GM12891 (cell line): Measurements from ENCODE around the gene ATXN7.
A peak's percentile ranks its signal among the peaks of the same experiment; 100 is the strongest.

Experiments
- DNase-seq: peaks from one replicate; pipeline ENCODE4 v3.0.0; 2011; ENCODE audit warnings: low spot score; ENCODE audit not compliant: insufficient read length
- FAIRE-seq: peaks from 2 replicates; lab custom pipeline; 2011; peaks lifted over from hg19 to GRCh38; lab: Jason Lieb, UNC
- PAX5 ChIP-seq: IDR thresholded peaks from 2 replicates; pipeline ENCODE4 v1.6.1; 2011; ENCODE audit warnings: low read length, moderate library complexity, mild to moderate bottlenecking; ENCODE audit not compliant: insufficient read depth, severe bottlenecking
- POLR2A ChIP-seq: IDR thresholded peaks from 2 replicates; pipeline ENCODE4 v1.6.1; 2011; ENCODE audit warnings: low read depth, low read length, control low read depth
- POLR2AphosphoS5 ChIP-seq: IDR thresholded peaks from 2 replicates; pipeline ENCODE4 v1.6.1; 2011; ENCODE audit warnings: low read depth, low read length, control low read depth
- POU2F2 ChIP-seq: IDR thresholded peaks from 2 replicates; pipeline ENCODE4 v1.6.1; 2011; ENCODE audit warnings: low read depth, mild to moderate bottlenecking, control low read depth, low read length, moderate library complexity
- SPI1 ChIP-seq: IDR thresholded peaks from 2 replicates; pipeline ENCODE4 v1.6.1; 2011; ENCODE audit warnings: low read depth, low read length, control low read depth
- TAF1 ChIP-seq: IDR thresholded peaks from 2 replicates; pipeline ENCODE4 v1.6.1; 2011; ENCODE audit warnings: low read depth, low read length, control low read depth

ATXN7 gene

DNA sequence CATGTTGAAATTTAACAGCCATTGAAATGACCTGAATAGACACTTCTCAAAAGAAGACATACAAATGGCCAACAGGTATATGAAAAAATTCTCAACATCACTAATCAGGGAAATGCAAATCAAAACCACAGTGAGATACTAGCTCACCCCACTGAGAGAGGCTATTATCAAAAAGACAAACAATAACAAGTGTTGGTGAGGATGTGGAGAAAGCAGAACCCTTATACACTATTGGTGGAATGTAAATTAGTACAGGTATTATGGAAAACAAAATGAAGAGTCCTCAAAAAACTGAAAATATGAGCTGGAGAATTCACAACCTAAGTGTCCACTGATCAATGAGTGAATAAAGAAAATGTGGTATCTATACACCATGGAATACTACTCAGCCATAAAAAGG, 21.5 kb upstream of the ATXN7 start:
- TF ChIP-seq PAX5 (no peak), POLR2A (no peak), POLR2AphosphoS5 (no peak), SPI1 (no peak), POU2F2 (no peak), TAF1 (no peak)
- DNase-seq (no peak), FAIRE-seq (no peak)

GRCh38 chr3:63845215-63845614, 18.5 kb upstream of the ATXN7 start:
- DNase-seq (no peak), FAIRE-seq (no peak)
- TF ChIP-seq POLR2AphosphoS5 (no peak), SPI1 (no peak)

DNA sequence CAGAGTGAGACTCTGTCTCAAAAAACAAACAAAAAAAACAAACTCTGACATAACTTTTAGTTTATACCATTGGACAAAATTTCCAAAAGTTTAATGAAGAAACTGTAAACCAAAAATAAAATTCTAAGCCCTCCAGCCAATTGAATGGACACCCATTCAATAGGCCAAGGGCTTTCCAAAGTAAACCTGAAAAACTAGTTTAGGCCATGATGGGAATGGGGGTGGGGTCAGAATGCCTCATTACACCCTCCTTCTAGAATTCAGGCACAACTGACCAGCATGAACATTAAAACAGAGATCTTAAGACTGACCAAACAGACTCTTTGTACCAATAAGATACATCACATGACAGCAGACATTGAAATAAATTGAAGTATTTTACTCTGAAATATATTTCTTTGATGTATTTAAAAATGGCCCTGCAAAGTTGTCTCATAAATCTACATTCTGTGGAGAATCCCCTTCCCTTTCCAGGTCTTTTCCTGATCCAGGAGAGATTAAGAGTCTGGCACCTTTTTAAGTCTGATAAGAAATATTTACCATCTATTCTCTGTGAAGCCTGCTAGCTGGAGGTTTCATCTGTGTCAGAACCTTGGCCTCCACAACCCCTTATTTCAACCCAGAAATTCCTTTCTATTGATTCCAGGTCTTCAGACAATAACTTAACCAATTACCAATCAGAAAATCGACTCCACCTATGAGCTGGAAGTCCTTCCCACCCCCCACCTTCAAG, 15.8 kb upstream of the ATXN7 start:
- no peak for TF ChIP-seq TAF1
- TF ChIP-seq POU2F2, result no peak
- no peak for TF ChIP-seq SPI1
- TF ChIP-seq POLR2A, result no peak
- no peak for TF ChIP-seq PAX5
- TF ChIP-seq POLR2AphosphoS5, result no peak
- no peak for DNase-seq
- FAIRE-seq, result no peak

DNA sequence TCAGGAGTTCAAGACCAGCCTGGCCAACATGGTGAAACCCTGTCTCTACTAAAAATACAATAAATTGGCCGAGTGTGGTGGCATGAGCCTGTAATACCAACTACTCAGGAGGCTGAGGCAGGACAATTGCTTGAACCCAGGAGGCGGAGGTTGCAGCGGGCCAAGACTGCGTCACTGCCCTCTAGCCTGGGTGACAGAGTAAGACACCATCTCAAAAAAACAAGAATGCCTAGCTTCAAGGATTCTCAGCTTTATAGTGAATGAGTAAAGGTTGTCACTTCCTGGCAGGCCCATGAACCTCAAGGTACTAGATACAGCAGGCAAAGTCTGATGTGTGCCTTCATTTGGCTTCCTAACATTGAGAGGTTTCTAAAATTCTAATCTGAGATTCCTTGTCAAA, 14.5 kb upstream of the ATXN7 start:
- DNase-seq (no peak), FAIRE-seq (no peak)
- TF ChIP-seq POLR2A (no peak), SPI1 (no peak), TAF1 (no peak), POU2F2 (no peak), PAX5 (no peak), POLR2AphosphoS5 (no peak)

- TF ChIP-seq PAX5 (no peak), POLR2AphosphoS5 (no peak), POU2F2 (no peak), SPI1 (no peak), POLR2A (no peak), TAF1 (no peak)
- DNase-seq (no peak), FAIRE-seq (peak; percentile 57)
Measured at GRCh38 chr3:63851287-63851686, 12.4 kb upstream of the ATXN7 start.

DNA sequence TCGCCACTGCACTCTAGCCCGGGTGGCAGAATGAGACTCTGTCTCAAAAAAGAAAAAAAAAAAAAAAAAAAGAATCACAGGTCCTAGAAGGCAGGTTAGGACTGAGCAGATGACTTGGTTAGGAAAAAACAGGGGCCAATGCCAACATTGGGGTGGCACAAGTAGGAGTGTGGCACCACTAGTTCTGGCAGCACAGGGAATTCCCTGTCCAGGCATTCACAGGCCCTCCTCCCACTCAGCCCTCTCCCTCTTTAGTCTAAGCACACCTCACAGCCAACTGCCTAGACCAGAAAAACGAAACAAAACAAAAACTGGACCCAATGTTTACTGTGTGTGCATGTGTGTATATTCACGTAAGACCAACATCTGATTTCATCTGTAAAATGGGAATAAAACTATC, 10.6 kb upstream of the ATXN7 start:
- no peak for DNase-seq
- FAIRE-seq, result no peak
- TF ChIP-seq SPI1 (no peak), PAX5 (no peak), TAF1 (no peak), POU2F2 (no peak), POLR2A (no peak), POLR2AphosphoS5 (no peak)

DNA sequence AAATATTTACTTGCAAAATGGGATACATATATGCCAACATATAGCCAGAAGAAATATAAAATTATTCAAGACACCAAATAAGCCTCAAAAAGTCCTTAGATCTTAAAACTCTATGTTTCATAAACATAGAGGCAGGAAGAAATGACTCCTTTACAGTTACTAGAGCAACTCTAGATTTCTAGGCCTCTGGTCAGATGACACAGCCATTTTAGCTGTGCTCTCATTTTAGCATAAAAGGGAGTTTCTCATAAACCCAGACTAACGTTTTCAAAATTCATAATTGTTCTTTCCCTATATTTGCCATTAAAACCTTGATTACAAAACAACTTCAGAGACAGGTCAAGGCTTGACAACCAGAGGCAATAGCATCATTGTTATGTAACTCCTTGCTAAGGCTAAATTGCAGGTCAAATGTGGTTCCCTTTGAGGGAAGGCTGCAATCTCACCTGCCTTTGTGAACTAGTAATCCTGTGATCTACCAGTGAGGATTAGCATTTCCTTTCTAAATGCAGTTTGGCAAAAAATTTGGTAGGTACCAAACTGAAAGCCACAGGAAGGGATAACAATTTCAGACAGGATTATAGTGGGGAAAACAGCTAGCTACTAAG, 8.2 kb upstream of the ATXN7 start:
- TF ChIP-seq POLR2A, result no peak
- TF ChIP-seq PAX5, result no peak
- TF ChIP-seq POLR2AphosphoS5, result no peak
- no peak for TF ChIP-seq TAF1
- no peak for TF ChIP-seq SPI1
- TF ChIP-seq POU2F2, result no peak
- DNase-seq (no peak), FAIRE-seq (peak; percentile 5)

DNA sequence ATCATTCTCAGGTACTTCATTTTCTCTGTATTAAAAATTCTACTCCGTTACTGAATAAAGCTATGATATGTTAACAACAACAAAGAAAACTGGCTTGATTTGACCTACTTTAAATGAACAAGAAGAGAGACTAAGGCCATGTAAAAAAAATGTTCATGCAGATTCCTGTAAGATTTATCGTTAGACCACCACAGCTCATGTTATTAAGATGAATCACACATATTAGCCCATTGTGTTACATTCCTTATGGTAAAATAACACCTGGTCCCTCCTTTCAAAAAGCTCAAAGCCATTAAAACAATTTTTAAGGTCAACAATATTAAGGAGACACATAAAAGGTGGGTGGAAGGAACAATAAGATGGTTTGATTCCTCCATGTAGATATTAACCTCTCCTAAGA, 6.4 kb upstream of the ATXN7 start:
- DNase-seq, result no peak
- no peak for FAIRE-seq
- TF ChIP-seq PAX5 (no peak), TAF1 (no peak)

DNA sequence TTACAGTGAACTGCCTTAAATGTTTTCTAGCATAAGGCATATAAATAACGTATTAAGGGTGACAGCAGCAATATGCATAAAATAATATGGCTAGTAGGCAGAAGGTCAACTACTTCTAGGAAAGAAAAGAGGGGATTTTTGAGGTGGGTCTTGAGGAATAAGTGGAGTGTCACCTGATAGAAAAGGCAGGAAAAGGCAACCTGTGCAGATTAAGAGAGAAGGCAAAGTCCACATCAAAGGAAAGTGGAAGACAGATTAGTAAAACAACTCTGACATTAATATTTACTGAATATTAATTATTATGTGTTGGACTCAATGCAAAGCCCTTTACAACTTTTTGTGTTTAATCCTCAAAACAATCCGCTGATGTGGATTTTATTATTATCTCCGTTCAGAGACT, 2.9 kb upstream of the ATXN7 start:
- FAIRE-seq (no peak), DNase-seq (no peak)
- TF ChIP-seq PAX5 (no peak), POLR2A (no peak), POLR2AphosphoS5 (no peak), SPI1 (no peak), POU2F2 (no peak), TAF1 (no peak)

- FAIRE-seq (no peak), DNase-seq (no peak)
- TF ChIP-seq TAF1 (no peak), PAX5 (no peak)
Measured at GRCh38 chr3:63861306-63861705, 2.4 kb upstream of the ATXN7 start.
